SU-DHL-6 (cell line): Measurements from ENCODE around the gene TLE1.

Source experiments
- EZH2phosphoT487 ChIP-seq: fragments of 200-600 bp; sonication (generic), shearing (Covaris generic); conservative IDR thresholded peaks from 2 replicates; pipeline ENCODE4 v1.6.1; 2018; ENCODE audit warnings: mild to moderate bottlenecking, antibody characterized with exemption, low read length, moderate library complexity, mixed read lengths
- TF ChIP-seq, protein P1 (sequence below): fragments of 200-600 bp; sonication (generic); IDR thresholded peaks from one replicate; pipeline ENCODE4 v1.5.1; 2017; ENCODE audit warnings: antibody characterized with exemption, mild to moderate bottlenecking, low read length, moderate library complexity; ENCODE audit not compliant: insufficient read depth, poor library complexity, severe bottlenecking

DNA sequence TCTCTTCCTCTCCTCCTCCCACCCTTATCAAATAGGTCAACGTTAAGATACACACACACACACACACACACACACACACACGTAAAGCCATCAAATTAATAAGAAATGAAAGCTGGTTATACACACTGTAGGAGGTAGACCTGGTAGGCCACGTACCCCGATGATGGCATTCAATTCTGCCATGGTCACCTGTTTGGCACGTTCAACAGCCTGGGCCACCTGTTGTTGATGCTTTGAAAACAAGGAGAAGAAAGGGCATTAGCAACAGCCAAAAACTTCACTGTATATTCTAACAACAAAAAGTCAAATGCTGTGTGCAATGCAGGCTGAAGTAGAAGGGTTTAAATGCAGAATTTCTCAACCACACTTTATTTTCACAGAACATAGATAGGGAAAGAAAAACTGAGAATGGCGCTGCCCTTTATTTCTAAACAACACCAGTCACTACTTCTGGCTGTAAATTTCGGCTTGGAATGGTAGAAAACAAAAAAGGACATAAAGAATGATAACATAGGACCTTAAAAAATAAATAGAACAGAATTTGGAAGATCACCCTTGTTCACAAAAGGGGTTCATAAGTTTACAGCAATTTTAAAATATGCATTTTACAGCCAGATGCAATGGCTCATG, 37.2 kb downstream of the TLE1 start:
- TF ChIP-seq, protein P1, sequence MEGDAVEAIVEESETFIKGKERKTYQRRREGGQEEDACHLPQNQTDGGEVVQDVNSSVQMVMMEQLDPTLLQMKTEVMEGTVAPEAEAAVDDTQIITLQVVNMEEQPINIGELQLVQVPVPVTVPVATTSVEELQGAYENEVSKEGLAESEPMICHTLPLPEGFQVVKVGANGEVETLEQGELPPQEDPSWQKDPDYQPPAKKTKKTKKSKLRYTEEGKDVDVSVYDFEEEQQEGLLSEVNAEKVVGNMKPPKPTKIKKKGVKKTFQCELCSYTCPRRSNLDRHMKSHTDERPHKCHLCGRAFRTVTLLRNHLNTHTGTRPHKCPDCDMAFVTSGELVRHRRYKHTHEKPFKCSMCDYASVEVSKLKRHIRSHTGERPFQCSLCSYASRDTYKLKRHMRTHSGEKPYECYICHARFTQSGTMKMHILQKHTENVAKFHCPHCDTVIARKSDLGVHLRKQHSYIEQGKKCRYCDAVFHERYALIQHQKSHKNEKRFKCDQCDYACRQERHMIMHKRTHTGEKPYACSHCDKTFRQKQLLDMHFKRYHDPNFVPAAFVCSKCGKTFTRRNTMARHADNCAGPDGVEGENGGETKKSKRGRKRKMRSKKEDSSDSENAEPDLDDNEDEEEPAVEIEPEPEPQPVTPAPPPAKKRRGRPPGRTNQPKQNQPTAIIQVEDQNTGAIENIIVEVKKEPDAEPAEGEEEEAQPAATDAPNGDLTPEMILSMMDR, result no peak
- TF ChIP-seq EZH2phosphoT487, result no peak
